CD1c-positive myeloid dendritic cell (primary cell): ENCODE data around the gene SELENON.

ENCODE experiments used
- DNase-seq: peaks from one replicate; pipeline ENCODE4 v3.0.0-alpha.2; 2016; ENCODE audit errors: extremely low spot score

SELENON gene

GRCh38 chr1:25799935-25800702 lies at the start of gene SELENON:
SELENON (plus strand) TSS chr1:25800193; CDS start chr1:25800231, 38 bp downstream.
- peak; percentile 47 for DNase-seq

DNA sequence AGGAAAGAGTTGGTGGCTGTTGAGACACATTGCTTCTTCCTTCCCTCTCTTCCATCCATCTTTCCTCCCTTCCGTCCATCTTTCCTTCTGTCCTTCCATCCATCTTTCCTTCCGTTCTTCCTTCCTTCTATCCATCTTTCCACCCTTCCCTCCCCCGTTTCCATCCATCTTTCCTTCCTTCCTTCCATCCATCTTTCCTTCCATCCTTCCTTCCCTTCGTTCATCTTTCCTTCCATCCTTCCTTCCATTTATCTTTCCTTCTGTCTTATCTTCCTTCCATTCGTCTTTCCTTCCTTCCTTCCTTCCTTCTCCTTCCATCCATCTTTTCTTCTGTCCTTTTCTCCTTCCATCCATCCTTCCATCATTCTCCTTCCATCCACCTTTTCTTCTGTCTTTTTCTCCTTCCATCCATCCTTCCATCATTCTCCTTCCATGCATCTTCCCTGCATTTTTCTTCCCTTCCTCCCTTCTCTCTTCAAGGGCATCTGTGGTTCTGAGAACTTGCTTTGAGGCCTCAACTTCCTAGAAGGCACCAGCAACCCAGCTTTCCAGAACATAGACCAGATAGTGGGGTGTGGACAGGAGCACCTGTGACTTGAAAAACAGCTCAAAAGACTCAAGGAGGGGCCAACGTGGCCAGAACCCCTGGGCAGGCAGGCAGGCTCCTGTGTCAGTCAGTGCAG lies 48.9 kb upstream of the SELENON start:
- no peak for DNase-seq

GRCh38 chr1:25754470-25755181 lies 45.4 kb upstream of the SELENON start:
- no peak for DNase-seq

DNA sequence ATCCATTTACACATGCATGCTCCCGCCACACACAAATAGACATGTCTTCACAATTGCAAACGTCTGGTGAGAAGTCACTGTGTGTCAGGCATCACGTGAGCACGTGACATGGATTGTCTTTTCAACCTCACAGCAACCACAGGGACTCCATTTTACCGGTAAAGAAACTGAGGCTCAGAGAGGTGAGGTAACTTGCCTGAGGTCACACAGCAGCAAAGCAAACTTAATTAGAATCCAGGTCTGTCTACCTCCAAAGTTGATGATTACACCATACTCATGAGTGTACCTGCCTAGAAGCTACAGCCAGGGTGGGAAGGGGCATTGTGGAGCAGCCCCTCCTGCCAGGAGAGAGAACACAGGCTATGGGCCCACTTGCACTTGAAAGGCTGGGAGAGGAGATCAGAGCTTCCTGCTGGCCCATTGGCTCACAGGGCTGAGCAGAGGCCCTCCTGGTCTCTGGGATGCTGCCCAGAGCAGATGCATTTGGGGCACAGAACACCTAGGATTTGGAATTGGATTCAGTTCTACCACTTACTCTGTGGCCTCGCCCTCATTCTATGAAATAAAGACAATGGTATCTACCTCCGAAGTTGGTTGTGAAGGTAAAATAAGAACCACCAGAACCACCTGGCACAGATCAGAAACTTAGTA lies 44.4 kb upstream of the SELENON start:
- no peak for DNase-seq

DNA sequence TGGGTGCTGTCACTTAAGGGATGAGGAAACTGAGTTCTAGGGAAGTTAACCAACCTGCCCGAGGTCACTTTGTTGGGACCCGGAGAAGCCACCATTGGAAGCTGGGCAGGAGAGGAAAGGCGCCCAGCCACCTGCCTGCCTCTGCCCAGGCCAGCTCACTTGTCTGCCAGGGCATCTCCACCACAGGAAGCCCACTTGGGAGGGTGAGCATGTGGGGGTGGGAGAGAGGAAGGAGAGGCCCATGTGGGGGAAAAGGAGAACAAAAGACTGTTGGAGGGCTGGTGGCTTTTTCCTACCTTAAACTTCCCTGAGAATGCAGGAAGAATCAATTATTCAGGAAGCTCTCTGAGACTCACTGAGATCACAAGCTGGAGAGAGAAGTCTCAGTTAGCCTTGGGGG lies 43.8 kb upstream of the SELENON start:
- no peak for DNase-seq

- DNase-seq, result no peak
Measured at GRCh38 chr1:25757151-25757845, 42.7 kb upstream of the SELENON start.

DNA sequence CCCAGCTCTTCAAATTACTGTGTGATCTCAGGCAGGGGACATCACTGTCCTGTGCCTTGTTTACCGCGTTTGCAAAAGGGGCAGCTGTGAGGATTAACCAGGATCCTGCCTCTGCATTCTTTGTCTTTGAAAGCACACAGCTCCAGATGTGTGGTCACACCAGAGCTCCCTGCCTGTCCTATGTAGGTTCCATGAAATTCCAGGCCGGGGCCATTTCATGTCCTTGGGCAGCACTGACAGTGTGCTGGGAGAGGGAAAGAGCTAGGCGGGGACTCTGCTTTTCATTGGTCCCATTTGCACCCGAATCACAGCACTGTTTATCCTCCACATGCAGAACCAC lies 42.2 kb upstream of the SELENON start:
- no peak for DNase-seq

- no peak for DNase-seq
Measured at GRCh38 chr1:25758466-25759070, 41.4 kb upstream of the SELENON start.

DNA sequence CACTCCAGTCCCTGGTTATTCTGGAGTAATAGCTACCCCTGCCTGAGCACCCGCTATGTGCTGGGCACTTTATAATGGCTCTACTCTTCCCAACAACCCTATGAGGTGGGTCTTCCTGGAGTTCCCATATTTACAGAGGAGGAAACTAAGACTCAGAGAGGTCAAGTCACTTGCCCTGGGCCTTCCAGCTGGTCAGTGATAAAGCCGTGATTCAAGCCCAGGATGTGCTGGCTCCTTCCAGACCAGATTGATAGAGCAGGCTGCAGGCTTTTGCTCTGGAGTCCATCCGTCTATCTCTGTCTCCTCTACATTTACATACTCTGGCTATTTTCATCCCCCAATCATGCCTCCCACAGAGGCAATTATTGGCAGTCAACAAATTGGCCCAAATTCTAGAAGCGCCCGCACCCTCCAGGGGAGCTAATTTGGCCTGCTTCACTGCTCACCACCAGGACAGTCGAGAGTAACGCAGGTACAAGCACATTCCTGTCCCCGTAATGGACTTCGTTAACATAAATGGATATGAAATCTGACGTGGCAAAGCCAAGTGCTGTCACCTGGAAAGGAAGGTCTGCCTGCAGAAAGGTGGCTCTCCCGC lies 39.8 kb upstream of the SELENON start:
- DNase-seq, result no peak

GRCh38 chr1:25760871-25761270 lies 39.1 kb upstream of the SELENON start:
- no peak for DNase-seq

DNA sequence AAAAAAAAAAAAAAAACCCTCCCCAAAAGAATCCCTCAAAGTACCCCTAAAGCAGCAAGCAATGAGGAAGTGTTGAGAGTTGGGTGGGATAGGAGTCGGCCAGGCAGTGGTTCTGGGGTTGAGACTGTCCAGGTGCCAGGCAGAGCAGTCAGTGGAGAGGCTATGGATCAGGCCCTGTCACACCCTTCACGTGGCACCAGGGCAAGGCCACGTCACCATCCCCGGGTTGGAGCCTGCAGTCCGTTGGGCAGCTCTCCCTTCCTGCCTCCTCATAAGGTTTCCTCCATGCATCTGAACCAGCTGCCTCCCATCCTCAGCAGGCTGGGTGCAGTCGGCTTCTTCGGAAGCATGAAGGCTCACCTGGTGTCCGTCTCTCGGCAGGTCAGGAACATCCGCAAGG lies 36.5 kb upstream of the SELENON start:
- no peak for DNase-seq

DNA sequence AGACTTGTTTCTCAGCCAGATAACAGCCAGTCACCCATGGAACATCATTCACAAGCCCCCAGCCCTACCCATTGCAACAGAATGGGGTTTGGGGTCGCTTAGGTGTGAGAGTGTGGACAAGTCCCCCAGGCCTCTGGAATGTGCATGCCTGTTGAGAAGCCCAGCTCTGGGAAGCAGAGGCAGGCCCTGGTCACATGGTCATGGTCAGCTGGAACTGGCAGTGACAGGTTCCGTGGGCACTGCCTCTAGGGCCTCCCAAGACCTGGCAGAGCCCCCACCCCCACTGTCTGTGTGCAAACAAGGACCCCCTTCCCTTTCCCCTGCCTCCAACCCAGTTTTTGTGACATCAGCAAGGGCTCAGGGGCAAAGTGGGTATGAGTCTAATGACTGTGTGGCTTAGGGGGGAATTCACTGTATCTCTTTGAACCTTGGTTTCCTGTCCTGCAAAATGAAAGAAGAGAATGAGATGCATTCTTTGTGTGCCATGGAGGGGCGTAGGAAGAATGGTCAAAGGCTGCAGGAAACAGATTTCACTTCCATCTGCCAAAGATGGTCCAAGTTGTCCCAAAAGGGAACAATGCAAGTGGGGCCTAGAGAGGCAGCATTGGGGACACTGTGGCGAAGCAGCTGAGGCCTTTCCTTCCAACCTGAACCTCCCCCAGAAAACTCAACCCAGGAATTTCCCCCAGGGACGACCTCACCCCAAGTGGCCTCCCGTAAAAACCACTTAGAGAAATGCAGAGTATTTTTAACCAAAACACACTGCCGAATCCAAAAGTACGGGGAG lies 34.7 kb upstream of the SELENON start:
- DNase-seq, result no peak

DNA sequence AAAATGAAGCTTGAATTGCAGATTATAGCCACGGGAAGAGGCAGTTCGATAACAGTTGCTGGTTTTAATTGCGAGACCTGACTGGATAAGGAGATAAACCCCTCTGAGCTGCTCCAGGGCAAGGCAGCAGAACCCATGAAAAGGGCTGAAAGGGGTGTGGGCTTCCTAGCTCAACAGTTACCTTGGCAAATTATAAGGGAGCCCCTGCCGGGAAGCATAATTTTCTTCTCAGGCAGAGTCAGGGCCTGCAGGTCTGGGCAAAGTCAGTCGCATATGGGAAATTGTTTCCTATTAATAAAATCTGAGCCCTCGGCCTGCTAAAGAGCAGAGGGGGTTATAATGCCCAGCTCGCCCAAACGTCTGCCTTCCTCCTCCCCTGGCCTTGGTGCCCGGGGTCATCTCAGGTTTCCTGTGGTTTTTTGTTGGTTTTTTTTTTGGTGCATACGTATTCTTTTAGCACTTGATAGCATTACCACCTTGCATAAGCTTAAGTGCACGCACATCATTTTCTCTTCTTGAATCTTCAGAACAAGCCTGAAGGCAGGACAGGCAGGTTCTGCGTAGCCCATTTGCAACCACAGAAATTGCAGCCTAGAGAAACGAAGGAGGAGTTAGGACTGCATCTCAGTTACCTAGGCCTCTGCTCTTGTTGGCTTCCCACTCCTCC lies 33.9 kb upstream of the SELENON start:
- no peak for DNase-seq

DNA sequence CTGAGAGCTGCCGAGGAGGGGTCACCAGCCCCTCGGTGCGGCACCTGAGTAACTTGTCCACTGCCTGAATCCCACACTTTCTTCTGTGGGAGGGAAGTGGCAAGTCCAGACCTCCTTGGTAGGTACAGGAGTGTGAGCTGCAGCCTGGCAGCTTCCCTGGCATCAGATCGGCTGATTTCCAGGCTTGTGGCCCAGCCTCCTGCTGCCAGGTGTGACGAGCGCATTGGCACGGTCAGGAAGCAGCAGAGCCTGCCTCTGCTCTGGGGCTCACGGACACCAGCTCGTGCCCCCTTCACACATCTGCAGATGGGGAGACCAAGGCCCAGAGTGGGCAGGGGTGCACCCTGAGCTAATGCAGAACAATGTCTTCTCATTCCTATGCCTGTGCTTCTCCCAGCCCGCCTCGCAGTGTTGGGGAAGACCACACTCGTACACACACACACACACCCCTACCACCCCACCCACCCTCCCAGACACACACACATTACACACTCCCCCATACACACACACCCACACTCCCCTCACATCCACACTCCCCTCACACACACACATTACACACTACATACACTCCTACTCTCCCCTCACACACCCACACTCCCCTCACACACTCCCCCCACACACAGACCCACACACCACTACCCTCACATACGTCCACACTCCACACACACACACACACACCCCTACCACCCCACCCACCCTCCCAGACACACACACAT lies 33.1 kb upstream of the SELENON start:
- DNase-seq, result no peak

- no peak for DNase-seq
Measured at GRCh38 chr1:25767437-25767770, 32.6 kb upstream of the SELENON start.

DNA sequence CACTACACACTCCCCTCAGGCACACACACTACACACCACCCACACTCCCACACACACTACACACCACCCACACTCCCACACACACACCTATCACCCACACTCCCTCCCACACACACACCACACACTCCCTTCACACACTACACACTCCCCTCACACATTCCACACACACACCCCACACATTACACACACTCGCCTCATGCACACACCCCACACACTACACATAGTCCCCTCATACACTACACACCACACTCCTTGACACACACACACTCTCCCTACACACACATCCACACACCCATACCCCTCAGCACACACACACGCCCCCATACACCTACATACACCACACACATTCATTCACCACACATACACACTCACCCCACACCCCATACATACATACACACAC lies 31.0 kb upstream of the SELENON start:
- no peak for DNase-seq

DNA sequence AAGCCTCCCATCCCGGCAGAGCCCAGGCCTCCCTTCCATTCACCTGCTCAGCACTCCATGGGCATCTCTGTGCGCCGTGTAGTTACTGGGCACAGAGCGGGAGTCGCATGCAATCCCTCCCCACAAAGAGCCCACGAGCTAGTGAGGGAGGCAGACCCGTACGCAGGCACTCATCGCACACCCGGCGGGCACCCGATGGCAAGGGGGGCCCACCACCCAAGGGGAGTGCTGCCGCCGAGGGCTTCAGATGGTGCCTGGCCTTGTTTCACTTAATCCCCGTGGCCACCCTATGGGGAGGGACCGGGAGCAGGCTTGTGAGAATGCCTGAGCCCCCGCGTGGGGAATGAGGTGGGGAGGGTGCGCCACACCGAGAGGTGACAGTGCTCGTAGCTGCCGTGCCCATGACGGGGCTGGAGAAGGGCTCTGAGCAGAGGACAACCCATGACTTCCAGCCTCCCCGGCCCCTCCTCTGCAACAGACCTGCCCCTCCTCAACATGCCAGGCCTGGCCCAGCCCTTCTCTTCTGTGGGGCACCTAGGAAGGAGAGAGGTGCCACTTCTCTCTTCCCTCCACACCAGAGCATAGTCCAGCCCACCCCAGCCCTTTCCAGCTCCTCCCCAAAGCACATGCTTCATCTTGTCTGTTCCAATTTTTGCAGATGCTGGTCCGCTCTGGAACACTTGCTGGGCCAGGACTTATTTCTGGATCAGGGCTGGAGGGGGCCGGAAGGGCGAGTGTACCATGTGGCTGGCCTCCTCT lies 30.2 kb upstream of the SELENON start:
- no peak for DNase-seq

DNA sequence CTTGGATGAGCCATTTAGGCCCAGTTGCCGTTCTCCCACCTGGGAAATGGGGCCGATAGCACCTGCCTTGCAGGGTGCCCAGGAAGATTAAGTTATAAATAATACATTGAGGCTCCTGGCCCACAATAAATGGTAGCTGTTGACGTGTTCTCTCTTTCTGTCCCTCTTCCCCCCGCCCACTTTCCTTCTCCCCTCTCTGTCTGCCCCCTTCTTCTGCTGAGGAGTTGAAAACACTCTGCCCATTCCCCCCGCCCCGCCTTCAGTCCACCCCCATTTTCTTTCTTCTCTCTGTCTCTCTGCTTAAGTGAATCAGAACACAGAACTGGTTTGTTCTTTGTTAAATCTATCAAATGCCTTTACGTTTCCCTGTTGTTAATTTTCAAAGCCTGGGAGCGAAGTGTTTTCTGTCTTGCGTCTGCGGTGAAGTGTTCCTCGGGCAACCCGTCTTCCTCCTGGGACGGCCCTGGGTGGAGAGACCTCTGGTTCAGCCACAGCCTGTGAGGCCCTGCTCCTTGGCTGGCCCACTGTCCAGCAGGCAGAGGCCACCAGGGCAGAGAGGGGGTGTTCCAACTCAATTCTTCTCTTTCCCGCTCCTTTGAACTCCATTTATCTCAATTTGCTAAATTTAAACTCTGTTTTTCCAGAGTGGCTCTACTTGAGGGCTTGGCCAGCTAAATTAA lies 29.3 kb upstream of the SELENON start:
- no peak for DNase-seq
